Measurements from ENCODE around the gene IGF1. TPM values are rescaled to one million over a fixed set of nuclear protein-coding genes. Genes with fewer than 3 reads are reported as not detected.

IGF1 gene
- total and polyA plus RNA-seq, 7 experiments from 2014 or later = 0.30 to 1.5 (median 0.72) TPM; not detected in 3

DNA sequence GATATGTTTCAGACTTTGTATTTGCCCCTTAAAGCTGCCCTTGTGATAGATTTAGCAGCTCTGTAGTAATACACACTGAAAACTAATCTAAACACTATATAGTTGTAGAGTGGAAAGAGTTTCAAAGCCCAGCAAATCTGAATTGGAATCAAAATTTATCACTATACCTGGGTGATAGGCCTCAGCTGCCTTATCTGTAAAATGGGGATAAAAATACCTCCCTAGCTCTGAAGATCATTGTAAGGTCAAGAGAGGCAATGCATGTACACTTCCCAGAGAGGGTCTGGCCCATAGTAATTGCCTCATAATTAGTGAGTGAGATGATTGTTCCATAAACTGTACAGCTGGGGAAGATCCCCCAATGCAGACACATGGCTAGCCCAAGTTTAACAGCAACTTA is 103.6 kb downstream of the IGF1 start:
- Mint-ChIP-seq H3K27ac (no peak overlapping the region), H3K9me3 (peaks cover 0 to 5% (median 0%) of the 10 kb centered on the region in 11 donors), H3K27me3 (peaks cover 0 to 3% (median 0%) of the 10 kb centered on the region in 5 donors), H3K4me3 (no peak overlapping the region), H3K36me3 (peaks cover 0 to 2% (median 0%) of the 10 kb centered on the region in 5 donors), H3K4me1 (peaks cover 0 to 5% (median 0%) of the 10 kb centered on the region in 7 donors)
- DNase-seq (no peak), ATAC-seq (no peak)
- intact Hi-C loops (cut with micrococcal nuclease) = no loop called here
- Histone ChIP-seq H3K4me1 (ENCODE audit: control insufficient read depth in 2 of 2, insufficient read depth in 2 of 2, low read length in 2 of 2) (no peaks in the 10 kb centered on the region), H3K9me3 (ENCODE audit: control insufficient read depth in 2 of 3, low read length in 3 of 3) (no peaks in the 10 kb centered on the region), H3K27me3 (ENCODE audit: control insufficient read depth in 2 of 2, insufficient read depth in 2 of 2, low read length in 2 of 2) (no peaks in the 10 kb centered on the region), H3K36me3 (ENCODE audit: control insufficient read depth in 2 of 3, insufficient read depth in 3 of 3, low read length in 3 of 3) (no peaks in the 10 kb centered on the region), H3K27ac (ENCODE audit: low read depth, low read length) (no peak overlapping the region), H3K4me3 (ENCODE audit: low read length) (no peak overlapping the region)
- POLR2A ChIA-PET = no interaction called here
- CTCF ChIA-PET = no interaction called here

- ATAC-seq = no peak
- DNase-seq = no peak
These were observed 104.1 kb downstream of the IGF1 start for GRCh38 chr12:102376181-102376747.

GRCh38 chr12:102374190-102374589 is 106.2 kb downstream of the IGF1 start:
- Mint-ChIP-seq H3K9me3 (peaks cover 0 to 9% (median 0%) of the 10 kb centered on the region in 11 donors), H3K4me1 (peaks cover 0 to 5% (median 0%) of the 10 kb centered on the region in 7 donors), H3K4me3 (no peak overlapping the region), H3K36me3 (peaks cover 0 to 2% (median 0%) of the 10 kb centered on the region in 5 donors), H3K27me3 (peaks cover 0 to 3% (median 0%) of the 10 kb centered on the region in 5 donors), H3K27ac (no peak overlapping the region)
- no peaks in the 10 kb centered on the region for H3K4me1 ChIP-seq (ENCODE audit: control insufficient read depth in 2 of 2, insufficient read depth in 2 of 2, low read length in 2 of 2)
- no peaks in the 10 kb centered on the region for H3K36me3 ChIP-seq (ENCODE audit: control insufficient read depth in 2 of 3, insufficient read depth in 3 of 3, low read length in 3 of 3)
- intact Hi-C loops (cut with micrococcal nuclease) = no loop called here
- H3K27ac ChIP-seq (ENCODE audit: low read depth, low read length) = no peak overlapping the region
- H3K9me3 ChIP-seq (ENCODE audit: control insufficient read depth in 2 of 3, low read length in 3 of 3) = no peaks in the 10 kb centered on the region
- H3K27me3 ChIP-seq (ENCODE audit: control insufficient read depth in 2 of 2, insufficient read depth in 2 of 2, low read length in 2 of 2) = no peaks in the 10 kb centered on the region
- no peak overlapping the region for H3K4me3 ChIP-seq (ENCODE audit: low read length)
- CTCF ChIA-PET = no interaction called here
- ATAC-seq = no peak
- no peak for DNase-seq
- POLR2A ChIA-PET = no interaction called here

More at GRCh38 chr12:102376181-102376747, 104.1 kb downstream of the IGF1 start:
- peaks cover 0 to 2% (median 0%) of the 10 kb centered on the region in 5 donors for H3K36me3 Mint-ChIP-seq
- POLR2A ChIA-PET = no interaction called here
- no peak overlapping the region for H3K27ac Mint-ChIP-seq
- CTCF ChIA-PET = no interaction called here
- H3K4me3 ChIP-seq (ENCODE audit: low read length) = no peak overlapping the region
- H3K27ac ChIP-seq (ENCODE audit: low read depth, low read length) = no peak overlapping the region
- intact Hi-C loops (cut with micrococcal nuclease) = no loop called here
- no peaks in the 10 kb centered on the region for H3K27me3 ChIP-seq (ENCODE audit: control insufficient read depth in 2 of 2, insufficient read depth in 2 of 2, low read length in 2 of 2)
- peaks cover 0 to 5% (median 0%) of the 10 kb centered on the region in 7 donors for H3K4me1 Mint-ChIP-seq
- no peaks in the 10 kb centered on the region for H3K27me3 Mint-ChIP-seq
- no peaks in the 10 kb centered on the region for H3K9me3 ChIP-seq (ENCODE audit: control insufficient read depth in 2 of 3, low read length in 3 of 3)
- peaks cover 0 to 8% (median 0%) of the 10 kb centered on the region in 11 donors for H3K9me3 Mint-ChIP-seq
- no peak overlapping the region for H3K4me3 Mint-ChIP-seq
- no peaks in the 10 kb centered on the region for H3K36me3 ChIP-seq (ENCODE audit: control insufficient read depth in 2 of 3, insufficient read depth in 3 of 3, low read length in 3 of 3)
- no peaks in the 10 kb centered on the region for H3K4me1 ChIP-seq (ENCODE audit: control insufficient read depth in 2 of 2, insufficient read depth in 2 of 2, low read length in 2 of 2)

DNA sequence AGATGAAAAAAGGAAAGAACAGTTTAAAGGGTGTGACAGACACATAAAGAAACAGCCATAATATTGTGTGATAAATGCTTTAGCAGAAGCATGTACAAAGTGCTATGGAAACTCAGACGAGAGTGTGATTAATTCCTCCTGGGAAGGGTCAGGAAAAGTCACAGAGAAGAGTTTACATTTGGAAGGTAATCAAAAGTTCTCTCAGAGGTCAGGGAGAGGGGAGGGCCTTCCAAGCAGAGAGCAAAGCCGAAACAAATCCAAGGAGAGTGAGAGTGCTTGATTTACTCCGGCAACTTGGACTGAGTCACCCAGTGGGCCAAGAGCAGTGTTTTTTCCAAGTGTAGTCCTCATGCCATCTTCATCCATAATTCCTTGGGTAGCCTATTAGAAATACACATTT is 108.3 kb downstream of the IGF1 start:
- H3K9me3 Mint-ChIP-seq = peaks cover 0 to 18% (median 4%) of the 10 kb centered on the region in 11 donors
- no peak overlapping the region for H3K4me3 Mint-ChIP-seq
- ChIA-PET CTCF (no interaction called here), POLR2A (no interaction called here)
- Histone ChIP-seq H3K27ac (ENCODE audit: low read depth, low read length) (no peak overlapping the region), H3K36me3 (ENCODE audit: control insufficient read depth in 2 of 3, insufficient read depth in 3 of 3, low read length in 3 of 3) (no peaks in the 10 kb centered on the region), H3K9me3 (ENCODE audit: control insufficient read depth in 2 of 3, low read length in 3 of 3) (no peaks in the 10 kb centered on the region), H3K4me1 (ENCODE audit: control insufficient read depth in 2 of 2, insufficient read depth in 2 of 2, low read length in 2 of 2) (no peaks in the 10 kb centered on the region), H3K4me3 (ENCODE audit: low read length) (no peak overlapping the region), H3K27me3 (ENCODE audit: control insufficient read depth in 2 of 2, insufficient read depth in 2 of 2, low read length in 2 of 2) (no peaks in the 10 kb centered on the region)
- ATAC-seq (no peak), DNase-seq (no peak)
- H3K36me3 Mint-ChIP-seq = peaks cover 0 to 2% (median 0%) of the 10 kb centered on the region in 5 donors
- H3K27me3 Mint-ChIP-seq = peaks cover 0 to 16% (median 3%) of the 10 kb centered on the region in 5 donors
- intact Hi-C loops (cut with micrococcal nuclease) = no loop called here
- peaks cover 0 to 5% (median 0%) of the 10 kb centered on the region in 7 donors for H3K4me1 Mint-ChIP-seq
- no peak overlapping the region for H3K27ac Mint-ChIP-seq

- POLR2A ChIA-PET = no interaction called here
- Histone ChIP-seq H3K27ac (ENCODE audit: low read depth, low read length) (no peak overlapping the region), H3K27me3 (ENCODE audit: control insufficient read depth in 2 of 2, insufficient read depth in 2 of 2, low read length in 2 of 2) (no peaks in the 10 kb centered on the region), H3K9me3 (ENCODE audit: control insufficient read depth in 2 of 3, low read length in 3 of 3) (no peaks in the 10 kb centered on the region), H3K36me3 (ENCODE audit: control insufficient read depth in 2 of 3, insufficient read depth in 3 of 3, low read length in 3 of 3) (no peaks in the 10 kb centered on the region), H3K4me1 (ENCODE audit: control insufficient read depth in 2 of 2, insufficient read depth in 2 of 2, low read length in 2 of 2) (no peaks in the 10 kb centered on the region), H3K4me3 (ENCODE audit: low read length) (no peak overlapping the region)
- Mint-ChIP-seq H3K36me3 (peaks cover 0 to 2% (median 0%) of the 10 kb centered on the region in 5 donors), H3K9me3 (peaks cover 0 to 18% (median 4%) of the 10 kb centered on the region in 11 donors), H3K4me3 (no peak overlapping the region), H3K27ac (no peak overlapping the region), H3K4me1 (peaks cover 0 to 5% (median 0%) of the 10 kb centered on the region in 7 donors), H3K27me3 (peaks cover 0 to 17% (median 3%) of the 10 kb centered on the region in 5 donors)
- DNase-seq (no peak), ATAC-seq (no peak)
- CTCF ChIA-PET = no interaction called here
- intact Hi-C loops (cut with micrococcal nuclease) = no loop called here
These were observed 109.2 kb downstream of the IGF1 start for GRCh38 chr12:102371165-102371564.

- ATAC-seq (no peak), DNase-seq (no peak)
- Mint-ChIP-seq H3K27ac (no peak overlapping the region), H3K9me3 (peaks cover 0 to 18% (median 4%) of the 10 kb centered on the region in 11 donors), H3K4me1 (peaks cover 0 to 5% (median 0%) of the 10 kb centered on the region in 7 donors), H3K27me3 (peaks cover 0 to 17% (median 3%) of the 10 kb centered on the region in 5 donors), H3K36me3 (peaks cover 0 to 2% (median 0%) of the 10 kb centered on the region in 5 donors), H3K4me3 (no peak overlapping the region)
- Histone ChIP-seq H3K4me3 (ENCODE audit: low read length) (no peak overlapping the region), H3K27ac (ENCODE audit: low read depth, low read length) (no peak overlapping the region), H3K9me3 (ENCODE audit: control insufficient read depth in 2 of 3, low read length in 3 of 3) (no peaks in the 10 kb centered on the region), H3K36me3 (ENCODE audit: control insufficient read depth in 2 of 3, insufficient read depth in 3 of 3, low read length in 3 of 3) (no peaks in the 10 kb centered on the region), H3K4me1 (ENCODE audit: control insufficient read depth in 2 of 2, insufficient read depth in 2 of 2, low read length in 2 of 2) (no peaks in the 10 kb centered on the region), H3K27me3 (ENCODE audit: control insufficient read depth in 2 of 2, insufficient read depth in 2 of 2, low read length in 2 of 2) (no peaks in the 10 kb centered on the region)
- CTCF ChIA-PET = no interaction called here
- POLR2A ChIA-PET = no interaction called here
- intact Hi-C loops (cut with micrococcal nuclease) = no loop called here
These were observed 110.5 kb downstream of the IGF1 start for GRCh38 chr12:102369876-102370275.

- ATAC-seq = no peak
- peaks cover 0 to 11% (median 4%) of the 10 kb centered on the region in 11 donors for H3K9me3 Mint-ChIP-seq
- ChIA-PET POLR2A (no interaction called here), CTCF (no interaction called here)
- H3K27ac ChIP-seq (ENCODE audit: low read depth, low read length) = no peak overlapping the region
- no peaks in the 10 kb centered on the region for H3K9me3 ChIP-seq (ENCODE audit: control insufficient read depth in 2 of 3, low read length in 3 of 3)
- H3K4me1 Mint-ChIP-seq = no peaks in the 10 kb centered on the region
- H3K27me3 Mint-ChIP-seq = peaks cover 0 to 17% (median 7%) of the 10 kb centered on the region in 5 donors
- H3K36me3 Mint-ChIP-seq = no peaks in the 10 kb centered on the region
- no peak overlapping the region for H3K4me3 ChIP-seq (ENCODE audit: low read length)
- no peak for DNase-seq
- H3K27ac Mint-ChIP-seq = no peak overlapping the region
- no peaks in the 10 kb centered on the region for H3K27me3 ChIP-seq (ENCODE audit: control insufficient read depth in 2 of 2, insufficient read depth in 2 of 2, low read length in 2 of 2)
- H3K36me3 ChIP-seq (ENCODE audit: control insufficient read depth in 2 of 3, insufficient read depth in 3 of 3, low read length in 3 of 3) = no peaks in the 10 kb centered on the region
- intact Hi-C loops (cut with micrococcal nuclease) = no loop called here
- H3K4me3 Mint-ChIP-seq = no peak overlapping the region
- H3K4me1 ChIP-seq (ENCODE audit: control insufficient read depth in 2 of 2, insufficient read depth in 2 of 2, low read length in 2 of 2) = no peaks in the 10 kb centered on the region
These were observed 115.0 kb downstream of the IGF1 start for GRCh38 chr12:102365365-102365764.
